ENCODE measurements around the gene SCGB3A2. TPM values are rescaled to one million over a fixed set of nuclear protein-coding genes. Genes with fewer than 3 reads are reported as not detected.
A peak's percentile ranks its signal among the peaks of the same experiment; 100 is the strongest.

Gene SCGB3A2
- total RNA-seq (2014; rRNA removed; shearing (Covaris generic)), result not detected in 2 replicates
- polyA plus RNA-seq (2014; cell fraction: nucleus; rRNA removed), result not detected in 2 replicates

DNA sequence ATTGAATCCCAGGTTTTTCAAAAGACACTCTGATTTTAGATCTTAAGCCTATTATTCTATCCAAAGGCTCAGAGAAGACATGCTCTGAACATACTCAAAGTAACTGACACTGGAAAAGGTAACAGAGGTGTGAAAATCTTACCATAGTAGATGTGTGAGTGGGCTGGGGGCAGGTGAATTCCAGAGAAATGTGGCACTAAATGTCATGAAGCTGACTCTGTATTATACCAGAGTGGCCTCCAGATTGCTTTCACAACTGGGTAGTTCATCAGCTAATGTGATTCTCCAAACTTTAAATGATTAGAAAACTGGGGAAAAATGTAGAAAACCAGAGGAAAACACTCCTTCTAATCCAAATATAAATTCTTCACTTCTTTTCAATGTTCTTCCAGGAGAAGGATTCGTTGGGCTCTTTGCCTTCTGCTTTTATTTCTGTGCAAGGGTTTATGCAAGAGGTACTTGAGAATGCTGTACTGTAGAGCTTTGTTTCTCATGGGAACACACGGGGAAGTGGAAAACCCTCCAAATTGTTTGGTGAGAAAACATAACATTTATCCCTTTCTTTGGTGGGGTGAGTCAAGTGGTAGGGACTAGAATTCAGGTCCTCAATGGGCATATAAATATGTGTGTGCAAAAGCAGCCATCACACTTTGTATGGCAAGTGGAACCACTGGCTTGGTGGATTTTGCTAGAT, at the start of gene SCGB3A2:
Gene SCGB3A2, plus strand, starts transcription at position 646 of the 694 bp plus-strand sequence. CDS start 93 bp downstream, outside the sequence.
- DNase-seq (ENCODE audit: extremely low read depth, low read depth), result no peak

GRCh38 chr5:147830035-147830434, 48.5 kb upstream of the SCGB3A2 start:
- peak; percentile 17 for DNase-seq (ENCODE audit: extremely low read depth, low read depth)

DNA sequence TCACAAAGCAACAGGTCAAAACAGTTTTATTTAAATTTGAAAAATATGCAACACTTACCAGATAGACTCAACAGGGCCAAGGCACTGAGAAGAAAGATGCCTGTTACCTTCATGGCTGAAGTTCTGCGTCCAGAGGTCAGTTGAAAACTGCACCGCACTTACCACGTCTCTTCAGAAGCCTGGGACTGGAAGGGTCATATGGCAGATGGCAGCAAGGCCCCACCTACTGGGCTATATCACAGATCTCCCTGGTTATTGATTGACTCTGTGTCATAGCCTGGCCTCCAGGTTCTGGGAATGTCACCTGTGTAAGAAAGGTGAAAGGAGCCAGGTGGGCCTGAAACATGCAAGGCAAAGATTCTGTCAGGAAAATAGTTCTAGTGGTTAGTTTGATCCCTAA, 47.0 kb upstream of the SCGB3A2 start, which contains the start of gene SPINK1:
Gene SPINK1, minus strand, starts transcription at position 207 of the 400 bp plus-strand sequence. Its CDS starts 94 bp downstream, at position 113.
- no peak for DNase-seq (ENCODE audit: extremely low read depth, low read depth)

GRCh38 chr5:147832541-147832940, 46.0 kb upstream of the SCGB3A2 start:
- no peak for DNase-seq (ENCODE audit: extremely low read depth, low read depth)

DNA sequence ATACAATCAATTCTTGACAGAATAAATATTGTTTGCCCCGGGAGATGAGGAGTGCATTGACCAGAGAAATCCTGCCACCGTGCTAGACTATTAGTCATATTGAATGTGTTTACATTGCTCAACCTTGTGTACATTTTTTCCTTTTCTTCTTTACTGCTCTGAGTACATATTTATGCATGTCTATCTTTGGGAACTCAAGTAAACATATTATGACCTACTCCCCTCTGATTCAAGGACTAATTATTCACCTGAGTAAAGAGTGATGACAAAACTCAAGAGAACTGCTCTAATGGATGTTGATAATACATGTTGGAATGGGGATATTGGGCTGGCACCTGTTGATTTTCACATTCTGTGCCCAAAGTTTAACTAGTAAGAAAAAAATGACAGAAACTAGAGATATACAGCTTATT, 43.1 kb upstream of the SCGB3A2 start:
- DNase-seq (ENCODE audit: extremely low read depth, low read depth), result peak; percentile 32

GRCh38 chr5:147836439-147836838, 42.1 kb upstream of the SCGB3A2 start:
- no peak for DNase-seq (ENCODE audit: extremely low read depth, low read depth)

- DNase-seq (ENCODE audit: extremely low read depth, low read depth), result no peak
Measured at GRCh38 chr5:147842869-147843268, 35.6 kb upstream of the SCGB3A2 start.

GRCh38 chr5:147844846-147845245, 33.7 kb upstream of the SCGB3A2 start:
- no peak for DNase-seq (ENCODE audit: extremely low read depth, low read depth)

DNA sequence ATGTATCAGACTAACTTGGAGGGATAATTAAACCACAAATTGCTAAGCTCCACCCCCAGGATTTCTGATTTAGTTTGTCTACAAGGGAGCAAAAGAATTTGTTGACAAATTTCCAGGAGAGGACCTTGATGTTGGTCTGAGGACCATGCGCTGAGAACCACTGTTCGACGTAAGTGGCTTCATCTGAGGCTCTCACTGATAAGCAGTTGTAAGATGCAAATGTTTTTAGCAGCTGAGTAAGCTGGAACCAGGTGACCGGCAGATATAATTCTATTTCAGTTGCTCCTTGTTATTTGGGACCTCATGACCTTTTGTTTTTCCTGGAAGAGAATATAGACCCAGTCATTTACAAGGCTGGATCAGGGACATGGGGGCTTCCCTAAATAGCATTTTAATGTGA, 32.9 kb upstream of the SCGB3A2 start:
- no peak for DNase-seq (ENCODE audit: extremely low read depth, low read depth)

DNA sequence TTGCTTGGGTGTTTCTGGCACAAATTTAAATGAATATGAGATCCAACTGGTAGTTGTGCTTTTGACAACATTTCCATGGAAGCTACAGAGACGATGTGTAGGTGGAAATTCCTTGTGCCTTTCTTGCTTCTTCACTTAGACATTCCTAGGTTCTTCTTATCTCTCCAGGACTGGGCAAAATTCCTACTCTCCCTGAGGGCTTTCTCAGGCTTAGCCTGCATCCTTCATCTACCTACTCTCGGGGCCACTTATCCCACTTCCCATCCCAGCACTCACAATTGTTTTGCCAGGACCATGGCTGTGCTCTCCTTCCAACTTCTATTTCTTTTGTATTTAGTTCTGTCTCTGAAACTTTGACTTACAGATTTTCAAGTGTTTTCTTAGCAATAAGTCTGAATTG, 29.3 kb upstream of the SCGB3A2 start:
- no peak for DNase-seq (ENCODE audit: extremely low read depth, low read depth)

DNA sequence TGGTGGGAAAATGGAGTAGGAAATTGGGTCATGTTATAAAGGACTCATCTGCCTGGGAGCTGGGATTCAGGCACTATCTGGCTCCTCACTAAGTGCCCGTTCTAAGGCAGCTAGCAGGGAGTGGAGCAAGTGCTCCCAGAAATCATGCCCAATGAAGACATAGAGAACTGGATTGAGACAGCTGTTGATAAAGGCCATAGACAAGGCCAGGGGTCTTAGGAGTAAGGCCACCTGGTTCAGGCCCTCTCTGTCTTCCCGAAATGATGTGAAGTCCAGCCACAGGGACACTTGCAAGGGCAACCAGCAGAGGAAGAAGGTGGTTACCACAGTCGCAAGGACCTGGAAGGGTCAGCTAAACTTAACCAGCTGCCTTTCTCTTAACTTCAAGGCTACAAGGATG, 26.9 kb upstream of the SCGB3A2 start:
- no peak for DNase-seq (ENCODE audit: extremely low read depth, low read depth)

DNA sequence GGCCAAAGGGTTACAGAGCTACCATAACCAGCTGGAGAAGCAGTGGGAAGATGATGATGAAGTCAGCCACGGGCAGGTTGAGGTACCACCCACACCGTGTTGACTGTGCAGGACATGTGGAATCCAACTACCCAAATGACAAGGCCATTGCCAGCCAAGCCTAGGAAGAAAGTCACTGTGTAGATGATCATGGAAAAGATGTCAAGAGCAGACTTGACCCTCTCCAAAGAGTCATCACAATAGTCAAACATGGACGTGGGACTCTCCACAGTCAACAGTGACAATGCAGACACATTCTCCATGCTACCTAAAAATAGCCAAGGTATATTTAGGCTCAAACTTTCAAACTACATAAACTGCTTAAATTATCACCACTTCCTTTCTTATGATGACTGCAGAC, 26.1 kb upstream of the SCGB3A2 start:
- DNase-seq (ENCODE audit: extremely low read depth, low read depth), result no peak

GRCh38 chr5:147853372-147853987, 25.0 kb upstream of the SCGB3A2 start:
- no peak for DNase-seq (ENCODE audit: extremely low read depth, low read depth)

DNA sequence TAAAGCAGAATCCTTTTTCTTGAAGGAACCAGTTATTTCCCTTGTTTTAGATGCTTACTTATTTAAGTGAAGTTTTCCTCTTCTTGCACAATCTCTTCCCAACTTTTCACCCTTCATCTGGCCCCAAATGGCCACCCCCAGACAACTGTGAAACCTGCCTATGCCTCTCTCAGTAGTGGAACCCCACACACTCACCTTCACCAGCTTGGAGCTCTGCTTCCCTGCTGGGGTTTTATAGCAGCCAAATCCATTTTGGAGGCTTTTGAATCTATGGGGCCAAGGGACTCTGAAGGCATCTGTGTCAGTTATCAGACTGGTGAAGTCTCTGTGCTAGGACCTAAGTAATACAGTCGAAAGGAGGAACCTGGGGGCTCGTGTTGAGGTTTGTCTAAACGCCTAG, 24.2 kb upstream of the SCGB3A2 start:
- DNase-seq (ENCODE audit: extremely low read depth, low read depth), result no peak

GRCh38 chr5:147854894-147855773, 23.4 kb upstream of the SCGB3A2 start:
- no peak for DNase-seq (ENCODE audit: extremely low read depth, low read depth)

GRCh38 chr5:147855774-147856069, 22.8 kb upstream of the SCGB3A2 start:
- DNase-seq (ENCODE audit: extremely low read depth, low read depth), result no peak

DNA sequence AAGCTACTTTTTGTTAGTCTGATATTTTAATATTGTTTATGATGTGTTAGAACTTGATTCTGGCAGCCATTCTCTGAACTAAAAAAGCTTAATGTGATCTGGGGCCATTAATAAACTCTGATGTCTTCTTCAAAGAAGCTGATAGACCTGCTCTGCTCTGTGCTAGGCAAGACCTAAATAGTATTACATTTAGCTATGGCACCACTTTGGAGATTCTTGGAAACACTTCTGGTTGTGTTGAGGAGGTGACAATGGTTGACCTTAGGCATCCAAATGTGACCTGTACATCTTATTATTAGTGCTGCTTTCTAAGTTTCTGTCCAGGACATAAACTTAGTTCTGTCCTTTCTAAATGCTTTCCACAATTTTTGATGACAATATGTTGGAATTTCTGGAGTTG, 21.7 kb upstream of the SCGB3A2 start:
- no peak for DNase-seq (ENCODE audit: extremely low read depth, low read depth)

DNA sequence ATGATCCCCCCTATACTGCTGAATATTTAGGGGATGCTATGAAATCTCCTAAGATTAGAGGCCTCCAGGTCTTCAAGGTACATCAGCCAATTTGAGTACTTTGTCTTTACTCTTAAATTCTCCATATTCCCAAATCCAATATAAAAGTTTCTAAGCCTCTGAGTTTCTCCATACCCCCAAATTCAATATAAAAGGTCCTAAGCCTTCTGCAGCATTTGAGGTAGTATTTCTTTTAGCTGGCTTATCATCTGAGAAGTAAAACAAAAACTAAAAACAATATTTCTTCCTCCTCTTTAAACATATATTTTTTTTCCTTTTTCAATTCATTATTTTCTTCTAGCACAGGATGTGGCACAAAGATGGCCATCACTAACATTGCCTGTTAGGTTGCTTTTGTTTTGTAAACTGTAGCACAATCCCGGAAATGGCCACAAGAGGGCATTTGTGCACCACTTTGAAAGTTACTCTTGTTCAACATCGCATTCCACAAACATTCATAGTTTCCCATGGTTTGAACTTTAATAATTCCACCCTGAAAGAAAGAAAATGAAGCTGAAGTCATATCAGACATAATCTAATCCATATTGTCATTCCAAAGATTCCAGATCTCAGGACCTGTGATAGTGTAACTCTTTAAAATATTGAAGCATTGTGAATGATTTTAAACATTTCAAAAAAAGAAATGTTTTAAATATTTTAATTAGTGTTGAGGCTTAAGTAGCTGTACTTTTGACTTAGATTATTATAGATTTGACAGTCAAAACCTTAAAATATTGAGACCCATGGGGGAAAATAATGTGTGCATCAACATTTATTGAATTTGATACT, 21.0 kb upstream of the SCGB3A2 start:
- DNase-seq (ENCODE audit: extremely low read depth, low read depth), result peak; percentile 62

- no peak for DNase-seq (ENCODE audit: extremely low read depth, low read depth)
Measured at GRCh38 chr5:147858565-147858964, 19.9 kb upstream of the SCGB3A2 start.

- no peak for DNase-seq (ENCODE audit: extremely low read depth, low read depth)
Measured at GRCh38 chr5:147859962-147860640, 18.4 kb upstream of the SCGB3A2 start.

All from NCI-H460 (cell line).